ENCODE results near the gene TTF2. TPM values are rescaled to one million over a fixed set of nuclear protein-coding genes. Genes with fewer than 3 reads are reported as not detected.

The TTF2 gene
- total RNA-seq, 2 experiments from 2014 or later: 126 to 127 TPM

- ChIA-PET POLR2A (interaction anchor here (1.0 kb wide), 1 partner anchor 12 kb away, joined by 3 read pairs; no protein-coding TSS in a partner anchor), CTCF (interaction anchor here (0.6 to 1.1 kb wide), 3 partner anchors 10 to 832 kb away, joined by 3 read pairs; no protein-coding TSS in a partner anchor)
- Mint-ChIP-seq H3K4me1 (ENCODE audit: low read depth) (no peaks in the 10 kb centered on the region), H3K4me3 (no peak overlapping the region), H3K36me3 (ENCODE audit: low read depth) (no peaks in the 10 kb centered on the region), H3K9me3 (no peaks in the 10 kb centered on the region), H3K27ac (no peak overlapping the region), H3K27me3 (peaks cover 14% of the 10 kb centered on the region)
- intact Hi-C loops (cut with micrococcal nuclease): loop anchor here (5.0 kb wide), 1 partner anchor 62 kb away; the partner anchor contains the start of gene TTF2
- TF ChIP-seq, protein P1, sequence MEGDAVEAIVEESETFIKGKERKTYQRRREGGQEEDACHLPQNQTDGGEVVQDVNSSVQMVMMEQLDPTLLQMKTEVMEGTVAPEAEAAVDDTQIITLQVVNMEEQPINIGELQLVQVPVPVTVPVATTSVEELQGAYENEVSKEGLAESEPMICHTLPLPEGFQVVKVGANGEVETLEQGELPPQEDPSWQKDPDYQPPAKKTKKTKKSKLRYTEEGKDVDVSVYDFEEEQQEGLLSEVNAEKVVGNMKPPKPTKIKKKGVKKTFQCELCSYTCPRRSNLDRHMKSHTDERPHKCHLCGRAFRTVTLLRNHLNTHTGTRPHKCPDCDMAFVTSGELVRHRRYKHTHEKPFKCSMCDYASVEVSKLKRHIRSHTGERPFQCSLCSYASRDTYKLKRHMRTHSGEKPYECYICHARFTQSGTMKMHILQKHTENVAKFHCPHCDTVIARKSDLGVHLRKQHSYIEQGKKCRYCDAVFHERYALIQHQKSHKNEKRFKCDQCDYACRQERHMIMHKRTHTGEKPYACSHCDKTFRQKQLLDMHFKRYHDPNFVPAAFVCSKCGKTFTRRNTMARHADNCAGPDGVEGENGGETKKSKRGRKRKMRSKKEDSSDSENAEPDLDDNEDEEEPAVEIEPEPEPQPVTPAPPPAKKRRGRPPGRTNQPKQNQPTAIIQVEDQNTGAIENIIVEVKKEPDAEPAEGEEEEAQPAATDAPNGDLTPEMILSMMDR (IDR thresholded peaks at IDR 0.05): no peak
- DNase-seq (no peak), ATAC-seq (no peak)
Measured at GRCh38 chr1:117124661-117125060, 64.5 kb downstream of the TTF2 start.

DNA sequence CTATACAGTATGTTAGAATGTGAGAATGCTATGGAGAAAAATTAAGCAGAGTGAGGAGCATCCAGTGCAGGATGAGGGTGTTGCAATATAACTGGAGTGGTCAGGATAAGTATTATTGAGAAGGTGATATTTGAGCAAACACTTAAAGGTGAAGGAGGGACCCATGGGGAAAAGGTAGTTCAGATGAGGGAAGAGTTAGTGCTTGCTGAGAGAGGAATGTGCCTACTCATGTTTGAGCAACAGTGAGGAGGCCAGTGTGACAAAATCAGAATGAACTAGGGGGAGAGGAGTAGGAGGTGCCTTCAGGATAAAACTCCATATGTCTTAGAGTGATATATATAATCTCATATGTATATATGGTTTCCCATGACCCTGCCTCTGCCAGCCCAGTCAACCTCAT lies 67.7 kb downstream of the TTF2 start:
- CTCF ChIA-PET: interaction anchor here (1.3 to 2.7 kb wide), 14 partner anchors 10 to 531 kb away, joined by 3 to 41 read pairs (median 7); partner anchors contain the start of gene TTF2
- POLR2A ChIA-PET: interaction anchor here (1.1 kb wide), 1 partner anchor 60 kb away, joined by 3 read pairs; no protein-coding TSS in a partner anchor
- Mint-ChIP-seq H3K4me3 (no peak overlapping the region), H3K4me1 (ENCODE audit: low read depth) (no peaks in the 10 kb centered on the region), H3K27ac (no peak overlapping the region), H3K9me3 (no peaks in the 10 kb centered on the region), H3K36me3 (ENCODE audit: low read depth) (no peaks in the 10 kb centered on the region), H3K27me3 (peaks cover 6% of the 10 kb centered on the region)
- TF ChIP-seq, protein P1 (IDR thresholded peaks at IDR 0.05): no peak
- ATAC-seq (no peak), DNase-seq (no peak)
- intact Hi-C loops (cut with micrococcal nuclease): loop anchor here (5.0 kb wide), 1 partner anchor 65 kb away; the partner anchor contains the start of gene TTF2

DNA sequence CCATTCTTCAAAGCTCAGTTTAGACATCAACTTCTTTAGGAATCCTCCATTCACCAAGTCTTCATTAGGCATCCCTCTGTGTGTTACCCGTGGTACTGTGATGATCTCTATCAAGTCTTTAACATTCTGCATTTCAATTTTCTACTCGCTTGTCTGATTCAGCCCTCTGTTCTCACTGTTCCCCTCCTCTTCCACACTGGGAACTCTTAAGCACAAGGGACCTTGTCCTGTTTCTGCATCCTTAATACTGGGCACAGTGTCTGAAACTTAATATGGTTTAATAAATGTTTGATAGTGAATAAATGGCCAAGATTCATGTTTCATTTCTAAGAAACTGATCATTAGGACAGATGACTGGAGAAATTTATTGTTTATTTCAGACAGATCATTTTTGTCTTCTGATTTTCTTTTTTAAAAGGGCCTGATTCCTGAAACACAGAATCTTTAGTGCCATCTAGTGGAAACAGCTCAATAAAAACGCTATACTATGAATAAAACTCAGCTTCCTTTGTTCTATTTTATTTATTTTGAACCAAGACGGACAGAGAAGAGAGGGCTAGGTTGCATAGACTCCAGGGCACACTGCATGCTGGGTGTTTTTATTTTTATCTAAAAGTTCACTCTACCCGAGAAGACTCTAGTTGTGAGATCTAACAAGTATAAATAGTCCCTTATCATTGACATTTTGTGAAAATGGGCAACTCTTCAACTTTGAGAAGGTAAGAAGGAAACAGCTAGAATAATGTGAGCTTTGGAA lies 68.4 kb downstream of the TTF2 start:
- Mint-ChIP-seq H3K27me3 (peaks cover 3% of the 10 kb centered on the region), H3K4me3 (no peak overlapping the region), H3K36me3 (ENCODE audit: low read depth) (no peaks in the 10 kb centered on the region), H3K27ac (no peak overlapping the region), H3K9me3 (no peaks in the 10 kb centered on the region), H3K4me1 (ENCODE audit: low read depth) (no peaks in the 10 kb centered on the region)
- intact Hi-C loops (cut with micrococcal nuclease): loop anchor here (5.0 kb wide), 1 partner anchor 66 kb away; the partner anchor contains the start of gene TTF2
- POLR2A ChIA-PET: interaction anchor here (0.6 to 1.1 kb wide), 5 partner anchors 58 to 341 kb away, joined by 3 to 4 read pairs (median 3); partner anchors contain the start of genes PTGFRN and TTF2
- CTCF ChIA-PET: interaction anchor here (0.7 to 2.7 kb wide), 37 partner anchors 9 to 627 kb away, joined by 3 to 41 read pairs (median 4); partner anchors contain the start of gene TTF2
- ATAC-seq (no peak), DNase-seq (no peak)
- TF ChIP-seq, protein P1 (IDR thresholded peaks at IDR 0.05): peak; percentile 64

- DNase-seq (no peak), ATAC-seq (no peak)
- intact Hi-C loops (cut with micrococcal nuclease): no loop called here
- Mint-ChIP-seq H3K9me3 (no peaks in the 10 kb centered on the region), H3K4me1 (ENCODE audit: low read depth) (no peaks in the 10 kb centered on the region), H3K4me3 (no peak overlapping the region), H3K27me3 (peaks cover 6% of the 10 kb centered on the region), H3K27ac (no peak overlapping the region), H3K36me3 (ENCODE audit: low read depth) (no peaks in the 10 kb centered on the region)
- ChIA-PET POLR2A (no interaction called here), CTCF (no interaction called here)
- TF ChIP-seq, protein P1 (IDR thresholded peaks at IDR 0.05): no peak
Measured at GRCh38 chr1:117130526-117130925, 70.4 kb downstream of the TTF2 start.

DNA sequence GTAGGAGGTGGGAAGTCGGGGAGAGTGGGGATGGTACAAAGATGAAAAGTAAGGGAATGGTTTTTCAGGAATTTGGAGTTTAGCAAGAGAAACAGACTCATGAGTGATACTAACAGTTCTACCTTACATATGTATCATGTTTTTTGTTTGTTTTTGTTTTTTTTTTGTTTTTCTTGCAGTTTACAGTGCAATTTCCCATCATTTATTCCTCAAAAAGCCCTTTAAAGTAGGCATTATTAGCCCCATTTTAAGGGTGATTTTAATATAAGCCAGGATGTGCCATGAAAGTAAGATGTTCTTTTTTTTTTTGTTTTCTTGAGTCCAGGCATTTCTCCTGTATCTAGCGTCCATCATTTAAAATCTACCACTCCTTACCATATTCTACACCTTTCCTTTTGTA lies 75.2 kb downstream of the TTF2 start:
- CTCF ChIA-PET: interaction anchor here (1.1 kb wide), 1 partner anchor 11 kb away, joined by 3 read pairs; no protein-coding TSS in a partner anchor
- intact Hi-C loops (cut with micrococcal nuclease): no loop called here
- Mint-ChIP-seq H3K27ac (no peak overlapping the region), H3K4me3 (no peak overlapping the region), H3K27me3 (peaks cover 7% of the 10 kb centered on the region), H3K36me3 (ENCODE audit: low read depth) (no peaks in the 10 kb centered on the region), H3K4me1 (ENCODE audit: low read depth) (no peaks in the 10 kb centered on the region), H3K9me3 (no peaks in the 10 kb centered on the region)
- ATAC-seq (no peak), DNase-seq (no peak)
- TF ChIP-seq, protein P1 (IDR thresholded peaks at IDR 0.05): no peak
- POLR2A ChIA-PET: no interaction called here
